ENCODE data around the gene KRTAP12-3.

GRCh38 chr21:44701023-44701400 is 43.3 kb downstream of the KRTAP12-3 start:
- TF ChIP-seq MAFK (IDR thresholded peaks at IDR 0.05; ENCODE audit: low read length) (no peak), E4F1 (CRISPR knock-in tag; IDR thresholded peaks at IDR 0.05; ENCODE audit: borderline replicate concordance) (no peak), TFE3 (CRISPR knock-in tag; IDR thresholded peaks at IDR 0.05) (no peak), SMAD3 (CRISPR knock-in tag; conservative IDR thresholded peaks at IDR 0.05) (no peak), CTCF (IDR thresholded peaks at IDR 0.05 in 2 of 3, conservative IDR thresholded peaks at IDR 0.05 in 1 of 3; ENCODE audit: insufficient read depth in 2 of 3, low read depth in 1 of 3, low read length in 3 of 3) (no peak), ZNF76 (CRISPR knock-in tag; IDR thresholded peaks at IDR 0.05; ENCODE audit: borderline replicate concordance) (no peak), RREB1 (CRISPR knock-in tag; IDR thresholded peaks at IDR 0.05) (no peak), PHF20 (IDR thresholded peaks at IDR 0.05; ENCODE audit: partially characterized antibody) (no peak), NFYB (IDR thresholded peaks at IDR 0.05; ENCODE audit: extremely low read depth, insufficient read length) (no peak), MYC (IDR thresholded peaks at IDR 0.05; ENCODE audit: low read depth, low read length) (no peak), MYC (CRISPR knock-in tag; IDR thresholded peaks at IDR 0.05; ENCODE audit: borderline replicate concordance, low read depth) (no peak), RNF2 (IDR thresholded peaks at IDR 0.05) (no peak)
- TF ChIP-seq, protein P1, sequence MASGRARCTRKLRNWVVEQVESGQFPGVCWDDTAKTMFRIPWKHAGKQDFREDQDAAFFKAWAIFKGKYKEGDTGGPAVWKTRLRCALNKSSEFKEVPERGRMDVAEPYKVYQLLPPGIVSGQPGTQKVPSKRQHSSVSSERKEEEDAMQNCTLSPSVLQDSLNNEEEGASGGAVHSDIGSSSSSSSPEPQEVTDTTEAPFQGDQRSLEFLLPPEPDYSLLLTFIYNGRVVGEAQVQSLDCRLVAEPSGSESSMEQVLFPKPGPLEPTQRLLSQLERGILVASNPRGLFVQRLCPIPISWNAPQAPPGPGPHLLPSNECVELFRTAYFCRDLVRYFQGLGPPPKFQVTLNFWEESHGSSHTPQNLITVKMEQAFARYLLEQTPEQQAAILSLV (tag; IDR thresholded peaks at IDR 0.05) = no peak
- TF ChIP-seq, protein P2, sequence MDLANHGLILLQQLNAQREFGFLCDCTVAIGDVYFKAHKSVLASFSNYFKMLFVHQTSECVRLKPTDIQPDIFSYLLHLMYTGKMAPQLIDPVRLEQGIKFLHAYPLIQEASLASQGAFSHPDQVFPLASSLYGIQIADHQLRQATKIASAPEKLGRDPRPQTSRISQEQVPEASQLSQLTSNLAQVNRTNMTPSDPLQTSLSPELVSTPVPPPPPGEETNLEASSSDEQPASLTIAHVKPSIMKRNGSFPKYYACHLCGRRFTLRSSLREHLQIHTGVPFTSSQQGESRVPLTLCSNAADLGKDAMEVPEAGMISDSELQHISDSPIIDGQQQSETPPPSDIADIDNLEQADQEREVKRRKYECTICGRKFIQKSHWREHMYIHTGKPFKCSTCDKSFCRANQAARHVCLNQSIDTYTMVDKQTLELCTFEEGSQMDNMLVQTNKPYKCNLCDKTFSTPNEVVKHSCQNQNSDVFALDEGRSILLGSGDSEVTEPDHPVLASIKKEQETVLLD (IDR thresholded peaks at IDR 0.05) = no peak
